GM12878 (cell line): ENCODE data around the gene RIPOR3.

Experiments used
- ATF3 ChIP-seq: IDR thresholded peaks from 2 replicates; pipeline ENCODE4 v1.6.1; 2011; ENCODE audit warnings: low read depth, mild to moderate bottlenecking, low read length, moderate library complexity, borderline replicate concordance; ENCODE audit errors: extremely low read depth
- CTCF ChIP-seq, 3 experiments: IDR thresholded peaks in 2 of 3; conservative IDR thresholded peaks in 1 of 3; 2 replicates each; pipeline ENCODE4 v1.5.1; 2011; ENCODE audit warnings: low read depth in 3 of 3, low read length in 3 of 3, mild to moderate bottlenecking in 3 of 3, control low read depth in 2 of 3, moderate library complexity in 2 of 3, inconsistent platforms in 1 of 3, mixed read lengths in 1 of 3; ENCODE audit not compliant: control insufficient read depth in 2 of 3, insufficient read depth in 1 of 3; ENCODE audit errors: extremely low read depth in 1 of 3
- EP300 ChIP-seq, 2 experiments: fragments of 150-350 bp in 1 of 2; IDR thresholded peaks; 2 replicates each; pipeline ENCODE4 v1.6.1; 2011 to 2012; ENCODE audit warnings: low read depth in 2 of 2, low read length in 2 of 2, borderline replicate concordance in 1 of 2, improper control_type of control experiment in 1 of 2, inconsistent platforms in 1 of 2; ENCODE audit not compliant: control insufficient read depth in 1 of 2
- NR2C2 ChIP-seq: IDR thresholded peaks from 2 replicates; pipeline ENCODE4 v1.6.1; 2011; ENCODE audit warnings: borderline replicate concordance, low read depth; ENCODE audit not compliant: control insufficient read depth, insufficient read length
- PAX8 ChIP-seq: fragments of 450-650 bp; IDR thresholded peaks from 2 replicates; pipeline ENCODE4 v1.6.1; 2017; ENCODE audit warnings: mild to moderate bottlenecking, moderate library complexity
- REST ChIP-seq: IDR thresholded peaks from 2 replicates; pipeline ENCODE4 v1.6.1; 2012; ENCODE audit warnings: mild to moderate bottlenecking, low read depth, low read length
- SMAD1 ChIP-seq: fragments of 450-650 bp; IDR thresholded peaks from 2 replicates; pipeline ENCODE4 v1.6.1; 2018; ENCODE audit warnings: mild to moderate bottlenecking, low read depth; ENCODE audit not compliant: partially characterized antibody

GRCh38 chr20:50592282-50593004 lies 98.9 kb downstream of the RIPOR3 start:
- no peak for TF ChIP-seq CTCF (IDR thresholded peaks at IDR 0.05 in 2 of 3, conservative IDR thresholded peaks at IDR 0.05 in 1 of 3; ENCODE audit: control insufficient read depth in 2 of 3, extremely low read depth in 1 of 3, insufficient read depth in 1 of 3, low read depth in 3 of 3, low read length in 3 of 3)
- no peak for TF ChIP-seq PAX8
- no peak for TF ChIP-seq EP300 (IDR thresholded peaks at IDR 0.05; ENCODE audit: borderline replicate concordance in 1 of 2, control insufficient read depth in 1 of 2, low read depth in 2 of 2, low read length in 2 of 2)
- no peak for TF ChIP-seq NR2C2
- TF ChIP-seq ATF3: no peak
- TF ChIP-seq SMAD1: no peak
- TF ChIP-seq REST: no peak
